T follicular helper cell (primary cell): ENCODE measurements around the gene HCFC2.
"Not testable (repeated sequence)": the region's sequence is repeated elsewhere in the genome, so short reads cannot be mapped to it uniquely, and the experiment has no call there.

Experiments used
- DNase-seq: peaks from one replicate; pipeline ENCODE4 v3.0.0-alpha.2; 2020; ENCODE audit warnings: low read depth

The HCFC2 gene

DNA sequence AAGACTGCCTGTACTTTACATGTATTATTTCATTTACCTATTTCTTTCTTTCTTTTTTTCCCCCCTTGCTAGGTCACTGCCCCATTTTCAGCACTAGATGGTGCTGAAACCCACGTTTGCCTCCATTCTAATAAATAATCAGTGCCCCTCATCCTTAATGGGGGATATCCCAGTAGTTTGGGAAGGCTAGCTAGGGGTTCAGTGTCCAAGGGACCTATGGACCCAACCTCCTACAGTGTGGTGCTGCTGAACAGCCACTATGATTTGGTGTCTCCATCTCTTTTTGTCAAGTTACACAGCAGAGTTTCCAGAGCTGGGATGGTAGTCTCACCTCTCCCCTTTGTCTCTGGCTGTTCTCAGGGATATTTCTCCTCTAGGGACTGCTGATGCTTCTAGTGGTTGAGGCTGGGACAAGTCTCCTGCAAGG lies 6.5 kb upstream of the HCFC2 start:
- no peak for DNase-seq

DNA sequence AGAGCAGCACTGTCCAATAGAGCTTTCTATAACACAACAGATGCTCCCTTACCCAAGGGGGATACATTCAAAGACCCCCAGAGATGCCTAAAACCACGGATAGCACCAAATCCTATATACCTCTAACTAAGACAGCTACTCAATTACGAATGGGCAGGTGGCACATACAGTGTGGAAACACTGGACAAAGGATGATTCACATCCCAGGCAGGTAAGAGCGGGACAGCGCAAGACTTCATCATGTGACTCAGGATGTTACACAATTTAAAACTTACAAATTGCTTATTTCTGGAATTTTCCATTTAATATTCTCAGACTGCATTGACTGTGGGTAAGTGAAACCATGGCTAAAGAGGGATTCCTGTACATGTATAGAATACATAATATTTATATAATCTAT lies 5.5 kb upstream of the HCFC2 start:
- no peak for DNase-seq

DNA sequence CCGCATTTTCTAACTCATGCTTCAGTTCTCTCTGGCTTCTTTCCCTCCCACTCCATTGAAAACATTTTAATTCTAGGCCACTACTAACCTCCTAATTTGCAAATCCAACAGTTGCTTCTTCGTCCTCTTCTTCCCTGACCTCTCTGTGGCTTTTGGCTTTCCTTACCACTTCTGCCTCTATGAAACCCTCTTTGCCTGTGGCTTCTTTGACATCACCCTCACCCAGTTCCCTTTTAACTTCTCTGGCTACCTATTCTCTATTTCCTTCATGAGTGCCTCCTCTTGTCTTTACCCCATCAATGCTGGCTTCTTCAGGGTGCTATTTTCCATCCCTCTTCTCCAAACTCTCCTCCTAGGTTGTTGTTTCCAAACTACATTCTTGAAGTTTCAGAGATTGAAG lies 4.4 kb upstream of the HCFC2 start:
- DNase-seq = no peak

DNA sequence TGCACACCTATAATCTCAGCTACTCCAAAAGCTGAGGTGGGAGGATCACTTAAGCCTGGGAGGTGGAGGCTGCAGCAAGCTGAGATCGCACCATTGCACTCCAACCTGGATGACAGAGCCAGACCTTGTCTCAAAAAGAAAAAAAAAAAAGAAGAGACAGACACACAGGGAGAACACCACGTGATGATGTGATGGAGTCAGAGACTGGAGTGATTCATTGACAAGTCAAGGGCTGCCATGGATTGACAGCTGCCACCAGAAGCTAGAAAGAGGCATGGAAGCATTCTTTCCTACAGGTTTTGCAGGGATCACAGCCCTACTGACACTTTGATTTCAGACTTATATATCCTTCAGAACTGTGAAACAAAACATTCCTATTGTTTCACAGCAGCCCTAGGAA lies 3.5 kb upstream of the HCFC2 start:
- DNase-seq = no peak

DNA sequence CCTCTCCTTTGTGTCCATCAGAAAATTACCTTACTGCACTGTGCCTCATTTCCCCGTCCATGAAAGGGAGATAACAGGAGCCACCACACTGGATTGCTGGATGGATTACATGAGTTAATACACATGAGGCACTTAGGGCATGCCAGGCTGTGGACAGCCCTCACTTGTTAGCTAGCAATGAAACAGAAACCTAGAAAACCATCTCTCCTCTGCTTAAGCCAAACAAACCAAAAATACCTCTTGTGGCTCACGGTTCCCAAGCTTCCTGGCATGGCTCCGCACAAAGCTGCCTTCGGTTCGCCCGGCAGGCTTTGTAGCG lies 660 bp upstream of the HCFC2 start:
- DNase-seq = no peak

DNA sequence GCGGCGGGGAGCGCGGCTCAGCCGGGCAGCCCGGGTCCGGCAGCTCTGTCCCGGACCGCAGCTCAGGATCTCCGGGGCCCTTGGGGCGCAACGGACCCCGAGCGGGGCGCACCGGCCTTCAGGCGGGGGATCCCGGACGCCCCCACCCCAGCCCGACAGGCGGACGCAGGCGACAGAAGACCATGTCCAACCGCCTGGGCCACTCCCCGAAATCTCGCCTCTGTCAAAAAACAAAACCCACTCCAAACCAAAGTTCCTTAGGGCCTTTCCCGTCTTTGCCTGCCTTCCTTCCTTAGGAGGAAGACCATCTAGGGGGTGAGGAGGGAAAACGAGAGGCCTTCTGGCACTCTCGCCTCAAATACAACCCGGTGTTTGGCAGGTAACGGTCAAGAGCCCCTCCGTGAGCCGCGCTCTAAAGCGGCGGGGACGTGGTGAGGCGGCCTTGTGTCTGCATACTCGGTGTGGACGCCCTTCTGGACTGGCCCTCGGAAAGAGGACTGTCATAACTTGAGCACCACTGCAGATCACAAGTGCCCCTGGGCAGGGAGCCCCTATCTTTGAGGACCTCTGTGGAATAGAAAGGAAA lies 604 bp downstream of the HCFC2 start:
- DNase-seq = no peak

DNA sequence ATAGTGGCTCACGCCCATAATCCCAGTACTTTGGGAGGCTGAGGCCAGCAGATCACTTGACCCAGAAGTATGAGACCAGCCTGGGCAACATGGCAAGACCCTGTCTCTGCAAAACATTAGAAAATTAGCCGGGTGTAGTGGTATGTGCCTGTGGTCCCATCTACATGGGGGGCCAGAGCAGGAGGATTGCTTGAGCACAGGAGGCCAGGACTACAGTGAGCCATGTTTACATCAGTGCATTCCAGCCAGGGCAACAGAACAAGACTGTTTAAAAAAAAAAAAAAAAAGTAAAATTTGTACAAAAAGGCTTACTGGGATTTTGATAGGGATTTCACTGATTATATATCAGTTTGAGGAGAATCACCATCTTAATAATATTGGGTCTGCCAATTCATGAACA lies 7.8 kb downstream of the HCFC2 start:
- no peak for DNase-seq

DNA sequence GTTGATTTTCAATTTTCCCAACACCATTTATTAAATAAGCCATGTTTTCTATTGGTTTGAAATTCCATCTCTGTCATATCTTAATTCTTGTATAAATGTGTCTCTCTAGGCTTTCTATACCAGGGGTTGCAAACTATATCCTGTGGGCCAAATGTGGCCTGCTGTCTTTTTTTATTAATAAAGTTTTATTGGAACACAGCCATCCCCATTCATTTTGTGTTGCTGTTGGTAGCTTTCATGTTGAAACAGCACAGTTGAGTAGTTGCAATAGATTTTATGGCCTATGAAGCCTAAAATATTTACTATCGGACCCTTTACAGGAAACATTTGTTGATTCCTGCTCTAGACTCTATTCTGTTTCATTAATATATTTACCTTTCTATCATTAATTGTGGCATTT lies 9.4 kb downstream of the HCFC2 start:
- no peak for DNase-seq

DNA sequence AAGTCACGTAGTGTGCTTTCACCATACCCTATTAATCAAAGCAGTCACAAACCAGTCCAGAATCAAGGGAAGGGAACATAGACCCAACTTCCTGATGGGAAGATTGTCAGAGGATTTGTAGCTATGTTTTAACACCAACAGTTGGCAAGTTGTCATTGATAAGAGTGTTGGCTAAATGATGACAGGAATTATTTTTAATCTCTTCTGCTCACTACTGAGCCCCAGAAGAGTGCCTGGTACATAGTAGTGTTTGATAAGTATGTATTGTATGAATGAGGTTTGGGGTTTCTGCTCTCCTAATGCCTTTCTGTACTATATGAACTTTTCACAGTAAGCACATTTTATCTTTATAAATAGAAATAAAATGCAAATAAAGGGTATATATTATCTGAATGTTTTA lies 14.7 kb downstream of the HCFC2 start:
- no peak for DNase-seq

DNA sequence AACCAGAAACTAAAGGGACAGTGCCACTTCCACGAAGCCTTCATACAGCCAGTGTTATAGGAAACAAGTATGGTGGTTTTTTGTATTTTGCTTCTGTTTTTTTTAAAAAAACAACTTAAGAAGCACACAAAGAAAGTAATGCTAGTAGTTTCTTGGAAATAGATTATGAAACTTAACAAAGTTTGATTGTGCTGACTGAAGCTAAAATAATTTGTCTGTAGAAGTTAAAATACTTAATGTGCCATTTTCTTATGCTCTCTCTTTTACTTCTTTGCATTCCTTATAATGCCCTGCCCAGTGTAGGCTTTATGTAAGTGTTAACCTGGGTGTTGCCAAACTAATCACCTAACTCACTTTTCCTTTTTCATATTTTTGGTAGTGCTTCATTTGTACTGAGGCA lies 16.4 kb downstream of the HCFC2 start:
- DNase-seq = no peak

DNA sequence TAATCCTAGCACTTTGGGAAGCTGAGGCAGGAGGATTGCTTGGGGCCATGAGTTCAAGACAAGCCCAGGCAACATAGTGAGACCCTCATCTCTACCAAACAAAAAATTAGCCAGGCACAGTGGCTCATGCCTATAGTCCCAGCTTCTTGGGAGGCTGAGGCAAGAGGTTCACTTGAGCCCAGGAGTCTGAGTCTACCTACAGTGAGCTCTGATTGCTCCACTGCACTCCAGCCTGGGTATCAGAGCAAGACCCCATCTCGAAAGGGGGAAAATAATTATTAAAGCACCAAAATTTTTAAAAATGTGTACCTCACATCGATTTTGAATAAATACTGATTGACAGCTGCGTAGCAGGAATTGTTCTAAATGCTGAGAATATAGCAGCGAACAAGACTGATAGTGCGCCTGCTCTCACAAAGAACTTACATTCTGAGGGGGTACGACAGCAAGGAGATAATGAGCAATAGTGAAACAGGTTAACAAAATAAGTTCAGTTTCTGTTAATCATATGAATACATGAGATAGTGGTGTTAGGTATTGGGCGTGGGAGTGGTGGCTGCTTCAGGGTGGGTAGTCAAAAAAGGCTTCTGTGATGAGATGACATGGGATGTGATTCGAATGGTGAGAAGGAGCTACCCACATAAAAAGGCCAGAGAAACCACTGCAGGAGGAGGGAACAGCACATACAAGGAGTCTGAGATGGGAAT lies 19.6 kb downstream of the HCFC2 start:
- DNase-seq = no peak

DNA sequence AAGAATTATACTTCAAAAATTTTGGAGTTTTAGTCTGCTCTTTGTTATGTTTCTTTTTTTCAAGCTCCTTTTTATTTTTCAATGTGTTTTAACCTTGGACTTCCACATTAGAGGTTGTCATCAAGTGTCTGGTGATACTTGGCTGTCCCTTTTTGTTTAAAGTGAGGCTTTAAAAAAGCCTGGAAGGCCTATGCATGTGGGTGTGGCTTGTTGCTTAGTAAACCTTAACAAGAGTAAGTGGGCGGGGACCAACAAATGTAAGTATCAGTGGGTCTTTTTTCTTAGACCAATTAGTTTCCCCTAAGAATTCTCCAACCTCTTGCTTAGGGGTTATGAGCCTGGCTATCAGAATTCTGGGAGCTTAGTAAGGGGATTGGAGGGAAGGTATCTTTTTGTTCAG lies 26.4 kb downstream of the HCFC2 start:
- no peak for DNase-seq

DNA sequence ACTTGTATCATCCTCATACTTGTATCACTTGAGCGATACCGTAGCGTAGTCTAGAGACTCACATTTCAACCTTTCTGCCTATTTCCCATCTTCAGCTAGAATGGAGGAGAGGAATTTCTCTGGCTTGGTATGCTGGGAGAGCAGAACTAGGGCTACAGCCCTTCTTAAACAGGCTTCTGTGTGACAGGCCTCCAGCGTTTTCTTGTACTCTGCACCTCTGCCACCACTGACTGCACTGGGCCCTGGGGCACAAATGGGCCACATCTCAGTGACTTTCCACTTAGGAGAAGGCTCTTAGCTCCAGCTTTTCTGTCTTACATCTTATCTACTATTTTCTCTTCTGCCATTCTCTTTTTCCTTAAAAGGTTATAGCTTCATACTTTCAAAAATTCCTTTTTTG lies 26.8 kb downstream of the HCFC2 start:
- no peak for DNase-seq

DNA sequence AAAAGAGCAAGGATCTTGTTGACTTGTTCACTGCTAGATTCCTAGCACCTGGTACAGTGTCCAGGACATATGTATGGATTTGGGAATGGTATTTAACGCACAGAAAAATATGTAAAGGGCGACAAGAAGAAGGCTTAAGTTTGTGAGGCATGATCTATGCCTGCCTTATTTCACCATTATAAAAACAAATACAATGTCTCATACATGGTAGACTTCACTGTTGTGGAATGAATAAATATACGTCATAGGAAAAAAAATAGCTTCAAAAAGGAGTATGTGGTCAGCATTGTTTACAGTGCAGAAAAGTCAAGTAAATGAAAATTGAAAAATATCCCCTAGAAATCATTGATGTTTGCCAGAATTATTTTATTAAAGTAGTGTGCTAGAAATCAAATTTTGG lies 30.0 kb downstream of the HCFC2 start:
- no peak for DNase-seq

DNA sequence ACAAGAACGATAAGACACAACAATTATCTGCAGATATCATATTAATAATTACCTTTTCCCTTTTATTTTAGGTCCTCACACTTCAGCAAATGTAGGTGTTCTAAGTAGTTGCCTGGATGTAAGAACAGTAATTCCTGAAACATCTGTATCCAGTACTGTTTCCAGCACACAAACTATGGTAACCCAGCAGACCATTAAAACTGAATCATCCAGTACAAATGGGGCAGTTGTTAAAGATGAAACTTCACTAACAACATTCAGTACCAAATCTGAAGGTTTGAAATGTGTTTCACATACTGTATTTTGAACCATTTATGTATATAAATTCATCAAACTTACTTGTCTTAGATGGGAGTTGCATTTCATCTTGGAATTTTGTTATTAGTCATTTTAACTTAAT lies 31.0 kb downstream of the HCFC2 start:
- DNase-seq = no peak

DNA sequence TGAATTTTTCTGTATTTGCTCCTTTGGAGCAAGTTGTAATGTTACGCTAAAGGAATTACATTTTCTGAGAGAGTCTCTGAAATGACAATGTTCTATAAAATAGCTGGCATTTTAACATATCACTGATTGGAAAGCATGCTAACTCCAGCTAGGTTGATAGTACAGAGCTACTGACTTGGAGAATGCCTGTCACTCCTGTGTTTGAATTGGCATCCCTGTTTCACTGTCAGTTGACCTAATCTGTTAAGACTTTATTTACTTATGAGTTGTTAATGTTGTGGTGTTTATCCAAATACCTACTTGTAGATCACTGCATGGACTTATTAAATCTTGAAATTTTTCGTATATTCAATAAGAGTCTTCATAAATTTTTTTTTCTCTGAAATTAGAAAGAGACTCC lies 33.6 kb downstream of the HCFC2 start:
- no peak for DNase-seq

DNA sequence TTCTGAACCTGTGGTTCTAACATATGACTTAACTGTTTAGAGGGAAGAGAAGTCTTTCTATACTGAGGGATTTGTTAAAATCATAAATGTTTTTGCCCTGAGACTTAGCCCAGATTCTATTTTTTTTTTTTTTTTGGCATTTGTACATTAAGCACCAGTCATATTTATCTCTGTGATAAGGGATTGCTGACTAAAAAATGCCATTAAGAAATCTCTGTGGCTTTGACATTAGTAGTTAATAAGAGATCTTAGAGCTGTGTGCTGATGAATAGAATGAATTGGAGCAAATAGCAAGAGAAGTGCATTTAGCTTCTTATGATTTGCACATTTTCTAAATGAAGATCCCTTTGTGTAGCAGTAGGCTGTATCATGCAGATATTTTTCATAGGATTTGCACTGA lies 41.1 kb downstream of the HCFC2 start:
- DNase-seq = no peak

DNA sequence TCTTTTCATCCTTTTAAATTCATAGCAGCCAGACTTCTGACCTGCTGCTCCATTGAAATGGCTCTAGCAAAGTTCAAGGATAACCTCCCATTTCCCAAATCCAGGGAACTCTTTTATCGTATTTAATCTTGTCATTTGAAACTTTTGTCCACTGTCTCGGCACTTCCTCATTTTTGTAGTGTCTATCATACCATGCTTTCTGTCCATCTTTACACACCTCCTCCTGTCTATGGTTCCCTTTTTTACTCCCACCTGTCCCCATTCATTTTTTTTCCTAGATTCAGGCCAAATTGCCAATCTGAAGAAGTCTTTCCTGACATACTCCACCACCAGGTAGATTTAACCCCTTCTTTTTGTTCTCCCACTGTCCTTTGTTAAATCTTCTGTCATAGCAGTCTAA lies 42.6 kb downstream of the HCFC2 start:
- no peak for DNase-seq

DNA sequence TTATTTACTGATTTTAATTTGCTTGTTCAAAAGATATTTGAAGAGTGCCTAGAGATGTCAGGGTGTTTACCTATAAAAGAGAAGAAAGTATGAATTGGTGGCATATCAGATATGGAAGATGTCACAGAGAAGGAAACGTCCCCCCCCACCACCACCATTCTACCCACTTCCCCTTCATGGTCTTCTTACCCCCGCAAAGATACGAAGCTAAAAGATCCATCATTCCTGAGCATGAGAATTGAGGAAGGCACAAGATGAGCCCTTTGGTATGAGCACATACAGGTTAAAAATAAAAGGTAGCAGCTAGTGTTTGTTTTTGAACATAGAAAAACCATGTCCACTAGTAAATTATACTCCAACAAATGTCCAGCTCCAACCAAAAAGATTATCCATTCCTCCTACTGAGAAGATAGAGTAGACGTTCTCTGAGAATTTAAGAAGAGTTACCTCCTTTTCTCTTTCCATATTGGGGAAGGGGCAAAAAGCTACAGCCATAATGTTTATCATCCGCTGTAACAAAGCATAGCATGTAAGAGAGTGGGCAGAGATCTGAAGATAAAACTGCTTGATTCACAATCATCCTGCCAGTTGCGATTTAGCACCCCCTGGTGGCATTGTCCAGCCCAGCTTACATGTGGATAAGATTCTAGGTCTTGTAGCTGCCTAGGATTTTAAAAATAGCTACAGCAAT lies 44.6 kb downstream of the HCFC2 start:
- DNase-seq = peak; percentile 76

DNA sequence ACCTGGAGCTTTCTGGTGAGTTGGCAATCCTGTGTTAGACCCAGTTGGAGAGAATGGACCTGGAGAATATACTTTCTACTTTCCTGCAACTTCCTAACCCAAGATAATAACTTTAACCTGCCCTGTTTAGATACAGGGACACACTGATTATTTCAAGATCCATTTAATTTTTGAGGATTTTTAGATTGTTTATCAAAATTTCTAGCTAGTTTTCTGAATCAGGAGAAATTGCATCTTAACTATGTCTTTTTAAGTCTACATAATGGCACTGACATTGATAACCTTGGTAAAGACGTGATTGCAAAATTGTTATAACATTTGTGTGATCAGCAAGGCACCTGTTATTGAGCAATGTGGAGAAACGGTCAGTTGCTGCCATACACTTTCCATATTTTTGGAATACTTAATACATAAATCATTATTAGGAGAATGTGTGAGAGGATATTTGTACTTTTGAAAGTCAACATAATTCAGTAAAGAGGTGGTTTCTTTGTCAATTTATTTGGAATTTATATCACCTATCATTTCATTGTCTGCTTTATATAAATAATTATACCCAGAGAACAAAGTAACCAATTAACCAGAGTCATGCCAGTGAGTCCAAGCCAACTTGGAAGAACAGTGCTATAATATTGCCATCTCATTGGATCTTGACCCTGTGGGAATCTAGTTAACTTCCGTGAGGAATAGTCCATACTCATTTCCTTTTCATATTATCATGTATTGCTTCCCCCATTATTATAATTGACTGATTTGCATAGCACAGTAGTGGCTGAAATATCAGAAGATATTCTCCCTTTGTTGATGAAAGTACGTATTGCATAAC lies 45.3 kb downstream of the HCFC2 start:
- DNase-seq = no peak

DNA sequence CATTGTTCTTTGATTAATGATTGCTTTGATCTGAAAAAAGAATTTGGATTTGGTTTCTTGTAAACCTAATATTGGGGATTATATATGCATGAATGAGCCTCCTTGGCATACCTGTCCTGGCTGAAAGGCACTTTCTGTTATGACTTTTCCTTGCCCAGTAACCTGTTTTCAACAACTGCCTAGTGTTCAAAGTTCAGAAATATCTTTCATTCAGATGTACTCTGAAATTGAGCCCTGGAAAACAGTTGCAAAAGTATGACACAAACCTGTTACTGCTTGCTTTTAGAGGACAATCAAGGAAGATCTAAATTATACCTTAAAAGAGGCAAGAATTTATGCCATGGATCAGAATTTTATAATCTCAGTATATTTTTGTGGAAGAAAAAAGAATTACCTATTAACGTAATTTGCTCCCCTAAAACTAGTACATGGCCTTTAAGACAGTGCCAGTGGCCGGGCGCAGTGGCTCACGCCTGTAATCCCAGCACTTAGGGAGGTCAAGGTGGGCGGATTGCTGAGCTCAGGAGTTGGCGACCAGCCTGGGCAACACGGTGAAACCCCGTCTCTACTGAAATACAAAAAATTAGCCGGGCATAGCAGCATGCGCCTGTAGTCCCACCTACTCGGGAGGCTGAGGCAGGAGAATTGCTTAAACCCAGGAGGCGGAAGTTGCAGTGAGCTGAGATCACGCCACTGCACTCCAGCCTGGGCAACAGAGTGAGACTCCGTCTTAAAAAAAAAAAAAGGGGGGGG lies 50.7 kb downstream of the HCFC2 start:
- not testable (repeated sequence) for DNase-seq

DNA sequence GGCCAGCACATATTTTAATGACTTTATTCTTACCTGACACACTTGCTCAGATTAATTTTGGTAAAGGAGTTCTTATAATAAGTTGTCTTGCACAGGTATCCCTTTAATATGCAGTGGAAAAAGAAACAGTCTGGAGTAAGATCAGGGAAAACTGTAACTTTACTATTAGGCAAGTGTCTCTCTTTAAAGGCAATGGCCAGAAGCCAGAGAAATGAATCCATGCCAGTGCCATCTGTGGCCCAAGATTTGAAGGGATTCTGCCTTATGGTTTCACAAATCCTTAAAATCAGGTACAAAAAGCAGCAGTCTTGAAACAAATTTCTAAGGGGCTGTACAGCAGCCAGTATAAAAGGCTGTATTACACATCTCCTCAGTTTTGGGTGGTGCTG lies 51.2 kb downstream of the HCFC2 start:
- DNase-seq = no peak
